NCI-H2081 (cell line): ENCODE data around the gene RAB22A.
"Not testable (repeated sequence)": the region's sequence is repeated elsewhere in the genome, so short reads cannot be mapped to it uniquely, and the experiment has no call there.

Source experiments
- DNase-seq, 2 experiments: peaks; one replicate each; lab custom pipeline; 2025; lab: John Stamatoyannopoulos, UW

RAB22A gene

DNA sequence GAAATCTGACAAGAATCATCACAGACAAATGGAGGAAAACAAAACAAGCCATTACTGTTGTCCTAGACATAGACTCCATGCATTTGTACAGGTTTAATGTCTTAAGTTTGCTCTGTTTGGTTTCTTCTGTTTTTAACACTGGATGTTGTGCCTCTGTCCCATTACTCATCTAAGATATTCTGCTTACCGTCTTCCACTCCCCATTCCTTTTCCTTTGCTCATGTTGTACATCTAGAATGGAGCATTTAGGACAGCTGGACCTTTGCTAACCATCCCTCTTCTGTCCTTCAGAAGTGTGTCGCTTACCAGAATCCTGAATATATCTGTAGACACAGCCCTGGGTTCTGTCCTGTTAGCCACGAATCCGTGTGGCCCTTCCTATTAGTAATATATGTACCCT is 35.2 kb downstream of the RAB22A start:
- no peak for DNase-seq

DNA sequence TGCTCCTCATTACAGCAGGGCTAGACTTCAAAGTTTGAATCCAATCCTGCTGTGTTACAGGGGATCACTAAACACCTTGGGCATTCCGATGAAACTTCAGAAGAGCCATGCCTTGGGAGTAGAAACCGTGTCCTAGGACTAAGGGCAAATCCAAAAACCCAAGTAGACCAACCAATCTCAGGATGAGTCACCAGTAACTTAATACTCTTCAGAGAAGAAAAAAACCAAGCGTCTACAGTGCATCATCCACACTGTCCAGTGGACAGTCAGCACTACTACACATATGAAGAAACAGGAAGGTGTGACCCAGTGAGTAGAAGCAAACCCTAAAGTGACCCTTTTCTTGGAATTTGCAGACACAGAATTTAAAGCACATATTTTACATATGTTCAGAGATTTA is 40.1 kb downstream of the RAB22A start:
- no peak for DNase-seq

- DNase-seq, result no peak
These were observed 43.0 kb downstream of the RAB22A start for GRCh38 chr20:58352468-58352867.

GRCh38 chr20:58359441-58359840 is 49.9 kb downstream of the RAB22A start:
- no peak for DNase-seq

GRCh38 chr20:58360936-58361335 is 51.4 kb downstream of the RAB22A start:
- no peak for DNase-seq

DNA sequence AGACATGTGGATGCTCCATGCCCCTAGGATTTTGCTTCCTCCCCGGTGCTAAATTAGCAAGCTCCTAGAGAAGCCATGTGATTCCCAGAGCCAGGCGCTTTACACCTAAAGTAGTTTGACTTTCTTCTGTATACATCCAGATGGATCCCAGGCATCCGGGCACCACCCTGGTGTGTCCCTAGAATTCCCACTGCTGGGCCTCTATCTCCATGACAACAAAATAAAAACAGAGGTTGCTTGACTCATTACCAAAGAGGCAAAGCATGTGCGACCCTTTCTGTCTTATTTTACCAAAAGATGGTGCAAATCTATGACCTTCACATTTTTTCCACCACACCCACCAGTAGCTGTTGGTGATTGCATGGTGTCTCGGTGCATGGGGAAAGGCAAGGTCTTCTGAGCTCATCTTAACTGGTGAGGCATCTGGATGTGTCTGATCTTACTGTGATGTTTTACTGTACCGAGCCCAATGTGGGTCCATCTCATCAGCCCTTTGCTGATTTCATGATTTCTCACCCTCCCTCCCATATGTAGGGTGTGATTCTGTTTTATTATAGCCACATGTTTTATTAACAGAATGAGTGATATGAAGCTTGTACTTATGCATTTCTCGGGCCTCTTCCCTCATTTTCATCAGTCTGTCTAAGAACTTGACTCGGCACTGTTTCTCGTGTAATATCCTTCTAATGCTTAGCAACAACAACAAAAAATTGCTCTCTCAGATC is 52.1 kb downstream of the RAB22A start:
- no peak for DNase-seq

GRCh38 chr20:58362206-58362516 is 52.6 kb downstream of the RAB22A start:
- DNase-seq, result no peak

DNA sequence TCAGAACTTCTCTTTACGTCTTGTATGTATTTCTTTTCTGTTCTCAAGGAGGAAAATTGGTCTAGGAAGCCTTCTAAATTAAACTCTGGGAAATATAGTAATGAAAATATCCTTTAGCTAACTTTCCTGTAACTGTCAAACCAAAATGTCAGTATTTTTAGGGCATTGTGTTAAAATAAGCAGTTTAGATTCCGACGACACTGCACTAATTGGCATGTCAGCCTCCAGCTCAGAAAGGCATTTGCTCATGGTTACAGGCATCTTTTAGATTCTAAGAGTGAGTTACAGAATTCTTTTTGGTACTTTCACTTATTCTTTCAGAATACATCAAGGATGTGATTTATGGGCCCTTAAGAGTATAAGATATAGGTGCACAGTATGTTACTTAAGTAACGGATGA is 53.5 kb downstream of the RAB22A start:
- no peak for DNase-seq

DNA sequence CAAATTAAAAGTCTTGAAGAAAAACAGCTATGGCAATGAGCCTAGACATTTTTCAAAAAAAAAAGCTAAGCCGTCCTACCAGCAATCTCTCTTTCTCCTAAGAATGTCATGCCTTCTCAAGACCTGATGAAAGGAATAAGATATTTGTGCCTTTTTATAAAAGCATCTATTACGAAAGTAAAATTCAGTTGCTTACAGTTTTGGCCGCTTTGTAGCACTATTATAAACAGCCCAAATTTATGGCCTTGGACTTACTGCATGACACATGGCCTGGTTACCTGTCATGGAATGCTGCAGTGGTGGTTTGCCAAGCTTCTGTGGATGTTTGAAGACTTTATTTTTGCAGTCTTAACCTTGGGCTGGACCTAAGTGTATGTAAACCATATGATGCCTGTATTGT is 57.4 kb downstream of the RAB22A start:
- no peak for DNase-seq

GRCh38 chr20:58372806-58373205 is 63.3 kb downstream of the RAB22A start:
- no peak for DNase-seq

- DNase-seq, result not testable (repeated sequence)
These were observed 63.8 kb downstream of the RAB22A start for GRCh38 chr20:58373296-58373695.

- no peak for DNase-seq
These were observed 64.7 kb downstream of the RAB22A start for GRCh38 chr20:58374027-58374850.

GRCh38 chr20:58374906-58375758 is 65.6 kb downstream of the RAB22A start:
- DNase-seq, result no peak

- no peak for DNase-seq
These were observed 66.3 kb downstream of the RAB22A start for GRCh38 chr20:58375759-58376352.

- no peak for DNase-seq
These were observed 67.5 kb downstream of the RAB22A start for GRCh38 chr20:58377017-58377416.

GRCh38 chr20:58377766-58378401 is 68.4 kb downstream of the RAB22A start:
- no peak for DNase-seq

GRCh38 chr20:58378704-58379103 is 69.2 kb downstream of the RAB22A start:
- no peak for DNase-seq

GRCh38 chr20:58381627-58382026 is 72.1 kb downstream of the RAB22A start:
- DNase-seq, result no peak

DNA sequence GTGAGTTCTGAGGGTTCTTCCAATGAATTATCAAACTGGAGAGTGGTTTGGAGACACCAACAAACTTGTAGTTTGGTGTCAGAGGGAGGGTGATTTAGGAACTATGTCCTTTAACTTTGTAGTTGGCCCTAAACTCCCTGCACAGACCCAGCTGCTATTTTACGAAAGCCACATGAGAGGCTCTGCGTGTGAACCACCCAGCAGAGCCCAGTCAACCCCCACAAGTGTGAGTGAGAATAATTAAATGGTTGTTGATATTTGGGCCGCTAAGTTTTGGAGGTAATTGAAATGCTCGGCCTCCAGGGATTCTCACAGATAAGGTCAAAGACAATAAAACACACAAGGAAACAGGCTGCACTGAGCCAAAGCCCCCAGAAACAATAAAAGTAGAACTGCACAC is 72.6 kb downstream of the RAB22A start:
- no peak for DNase-seq

- no peak for DNase-seq
These were observed 75.3 kb downstream of the RAB22A start for GRCh38 chr20:58384821-58385220.

GRCh38 chr20:58388028-58388601 is 78.6 kb downstream of the RAB22A start:
- no peak for DNase-seq
